Naive thymus-derived CD4-positive, alpha-beta T cell (primary cell): ENCODE results near the gene MYL7. TPM values are rescaled to one million over a fixed set of nuclear protein-coding genes. Genes with fewer than 3 reads are reported as not detected.

Source experiments
- ATAC-seq: fragments of 150-1000 bp; cut with Tn5 transposase; 2 replicates; pipeline ENCODE4 v1.10.0; 2021; ENCODE audit warnings: mild to moderate bottlenecking, moderate library complexity
- CTCF ChIA-PET: fragments of 350-600 bp; sonication (Branson Sonifier 250); formaldehyde crosslinking; loops from one replicate; lab custom pipeline; 2021; ENCODE audit warnings: antibody characterized with exemption; lab: Charles Lee
- POLR2A ChIA-PET: fragments of 350-600 bp; sonication (Branson Sonifier 250); formaldehyde crosslinking; loops from one replicate; lab custom pipeline; 2021; ENCODE audit warnings: antibody characterized with exemption, inconsistent platforms; lab: Charles Lee
- DNase-seq, 9 donors: peaks; one replicate each; pipeline versions ENCODE4 v3.0.0 to v3.0.0-alpha.2; 2020 to 2022; ENCODE audit warnings: mixed read lengths in 1 of 9
- H3K27ac ChIP-seq: one replicate; pipeline ENCODE4 v1.7.0; 2013; ENCODE audit warnings: mild to moderate bottlenecking, low read depth, low read length, moderate library complexity
- H3K27me3 ChIP-seq, 2 donors: one replicate each; pipeline ENCODE4 v1.7.0; 2013; ENCODE audit warnings: low read length in 2 of 2, mild to moderate bottlenecking in 2 of 2, moderate library complexity in 2 of 2; ENCODE audit not compliant: control insufficient read depth in 2 of 2, insufficient read depth in 2 of 2
- H3K36me3 ChIP-seq, 3 experiments: 1 replicate in 2 of 3; 2 replicates in 1 of 3; pipeline ENCODE4 v1.7.0; 2013; ENCODE audit warnings: low read length in 3 of 3, mild to moderate bottlenecking in 3 of 3, moderate library complexity in 1 of 3; ENCODE audit not compliant: insufficient read depth in 3 of 3, control insufficient read depth in 2 of 3
- H3K4me1 ChIP-seq, 2 donors: one replicate each; pipeline ENCODE4 v1.7.0; 2013; ENCODE audit warnings: low read length in 2 of 2, mild to moderate bottlenecking in 2 of 2, moderate library complexity in 1 of 2; ENCODE audit not compliant: control insufficient read depth in 2 of 2, insufficient read depth in 2 of 2
- H3K4me3 ChIP-seq: 2 replicates; pipeline ENCODE4 v1.7.0; 2013; ENCODE audit warnings: mild to moderate bottlenecking, low read length
- H3K9me3 ChIP-seq, 3 experiments: 1 replicate in 2 of 3; 2 replicates in 1 of 3; pipeline ENCODE4 v1.7.0; 2013; ENCODE audit warnings: low read length in 3 of 3; ENCODE audit not compliant: control insufficient read depth in 2 of 3
- H3K27ac Mint-ChIP-seq, 9 donors: one replicate each; pipeline ENCODE4 v1.8.0; 2020 to 2022; ENCODE audit warnings: mixed read lengths in 9 of 9, mild to moderate bottlenecking in 8 of 9, moderate library complexity in 5 of 9, inconsistent platforms in 2 of 9
- H3K27me3 Mint-ChIP-seq, 5 donors: one replicate each; pipeline ENCODE4 v1.8.0; 2021 to 2022; ENCODE audit warnings: mixed read lengths in 5 of 5, mild to moderate bottlenecking in 1 of 5
- H3K36me3 Mint-ChIP-seq, 5 donors: one replicate each; pipeline ENCODE4 v1.8.0; 2020 to 2022; ENCODE audit warnings: mixed read lengths in 5 of 5, mild to moderate bottlenecking in 3 of 5, inconsistent platforms in 1 of 5
- H3K4me1 Mint-ChIP-seq, 7 donors: one replicate each; pipeline ENCODE4 v1.8.0; 2020 to 2022; ENCODE audit warnings: mixed read lengths in 7 of 7, mild to moderate bottlenecking in 3 of 7, inconsistent platforms in 1 of 7
- H3K4me3 Mint-ChIP-seq, 10 donors: one replicate each; pipeline ENCODE4 v1.8.0; 2020 to 2022; ENCODE audit warnings: mild to moderate bottlenecking in 10 of 10, mixed read lengths in 10 of 10, moderate library complexity in 6 of 10, inconsistent platforms in 2 of 10
- H3K9me3 Mint-ChIP-seq, 11 donors: one replicate each; pipeline ENCODE4 v1.8.0; 2020 to 2022; ENCODE audit warnings: mixed read lengths in 11 of 11, mild to moderate bottlenecking in 4 of 11, inconsistent platforms in 1 of 11, moderate library complexity in 1 of 11
- intact Hi-C, 2 donors: fragments of 100-400 bp; cut with micrococcal nuclease; formaldehyde crosslinking; loops; one replicate each; pipeline ENCODE4 v1.15.1; 2023
- polyA plus RNA-seq, 2 donors: library from polyadenylated mRNA; unstranded; fragments of 300-500 nt; fragmentation: Illumina TruSeq; gene quantifications; one replicate each; pipeline ENCODE4 v1.2.3, GENCODE V29; 2021
- total RNA-seq, 6 experiments: library from RNA in 5 of 6; stranded (reverse) in 5 of 6; gene quantifications; 1 replicate in 5 of 6; 2 replicates in 1 of 6; pipeline ENCODE4 v1.2.3 and lab custom pipeline; 2021 to 2026

Gene MYL7
- total and polyA plus RNA-seq, 7 experiments from 2014 or later = not detected

DNA sequence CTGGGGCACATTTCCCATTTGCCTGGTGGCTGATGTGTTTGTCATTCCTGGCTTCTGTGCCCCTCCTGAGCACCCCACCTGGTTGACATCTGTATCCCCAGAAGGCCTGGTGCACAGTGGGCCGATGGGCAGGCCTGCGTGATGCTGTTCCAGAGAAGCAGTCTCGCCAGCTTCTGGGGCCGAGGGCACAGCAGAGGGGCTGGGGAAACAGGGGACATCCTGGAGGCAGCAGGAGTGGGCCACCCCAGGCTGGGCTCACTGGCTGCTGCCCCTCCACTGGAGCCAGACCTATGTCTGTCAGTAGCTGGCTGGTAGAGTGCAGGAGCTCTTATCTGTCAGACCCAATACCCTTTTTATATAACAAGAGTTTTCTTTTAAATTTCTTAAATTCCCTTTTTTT lies 896 bp upstream of the MYL7 start:
- DNase-seq (no peak), ATAC-seq (no peak)
- H3K36me3 Mint-ChIP-seq = no peaks in the 10 kb centered on the region
- H3K9me3 Mint-ChIP-seq = no peaks in the 10 kb centered on the region
- H3K27me3 ChIP-seq = no peaks in the 10 kb centered on the region
- no peaks in the 10 kb centered on the region for H3K4me1 ChIP-seq
- no peak overlapping the region for H3K27ac Mint-ChIP-seq
- no peak overlapping the region for H3K27ac ChIP-seq
- no peak overlapping the region for H3K4me3 Mint-ChIP-seq
- POLR2A ChIA-PET = interaction anchor here (0.6 kb wide), 1 partner anchor 109 kb away, joined by 4 read pairs; no protein-coding TSS in a partner anchor
- peaks cover 0 to 10% (median 7%) of the 10 kb centered on the region in 7 donors for H3K4me1 Mint-ChIP-seq
- peaks cover 0 to 6% (median 0%) of the 10 kb centered on the region in 5 donors for H3K27me3 Mint-ChIP-seq
- H3K9me3 ChIP-seq = no peaks in the 10 kb centered on the region
- H3K36me3 ChIP-seq = no peaks in the 10 kb centered on the region
- CTCF ChIA-PET = interaction anchor here (0.6 kb wide), 1 partner anchor 122 kb away, joined by 3 read pairs; no protein-coding TSS in a partner anchor
- H3K4me3 ChIP-seq = no peak overlapping the region
- intact Hi-C loops = no loop called here

DNA sequence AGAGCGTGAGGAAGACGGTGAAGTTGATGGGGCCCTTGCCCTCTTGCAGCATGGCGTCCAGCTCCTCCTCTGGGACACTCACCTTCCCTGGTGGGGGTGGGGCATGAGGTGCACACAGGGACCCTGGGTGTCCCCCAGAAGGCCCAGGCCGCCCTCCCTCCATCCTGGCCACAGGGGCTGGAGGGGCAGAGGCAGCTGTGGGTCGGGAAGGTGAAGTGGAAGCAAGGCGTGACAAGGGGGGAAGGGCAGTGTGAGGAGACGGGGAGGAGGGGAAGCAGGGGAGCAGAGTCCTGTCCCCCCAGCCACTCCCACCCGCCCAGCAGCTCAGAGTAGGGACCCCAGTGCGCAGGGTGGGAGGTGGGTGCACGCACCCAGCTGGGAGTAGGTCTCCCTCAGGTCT lies 791 bp downstream of the MYL7 start:
- Histone ChIP-seq H3K4me1 (no peaks in the 10 kb centered on the region), H3K9me3 (no peaks in the 10 kb centered on the region), H3K27me3 (no peaks in the 10 kb centered on the region), H3K4me3 (no peak overlapping the region), H3K36me3 (no peaks in the 10 kb centered on the region), H3K27ac (no peak overlapping the region)
- POLR2A ChIA-PET = no interaction called here
- ATAC-seq (no peak), DNase-seq (no peak)
- Mint-ChIP-seq H3K4me1 (peaks cover 0 to 4% (median 3%) of the 10 kb centered on the region in 7 donors), H3K4me3 (no peak overlapping the region), H3K27ac (no peak overlapping the region), H3K27me3 (peaks cover 0 to 4% (median 0%) of the 10 kb centered on the region in 5 donors), H3K9me3 (no peaks in the 10 kb centered on the region), H3K36me3 (no peaks in the 10 kb centered on the region)
- CTCF ChIA-PET = no interaction called here
- intact Hi-C loops = no loop called here

DNA sequence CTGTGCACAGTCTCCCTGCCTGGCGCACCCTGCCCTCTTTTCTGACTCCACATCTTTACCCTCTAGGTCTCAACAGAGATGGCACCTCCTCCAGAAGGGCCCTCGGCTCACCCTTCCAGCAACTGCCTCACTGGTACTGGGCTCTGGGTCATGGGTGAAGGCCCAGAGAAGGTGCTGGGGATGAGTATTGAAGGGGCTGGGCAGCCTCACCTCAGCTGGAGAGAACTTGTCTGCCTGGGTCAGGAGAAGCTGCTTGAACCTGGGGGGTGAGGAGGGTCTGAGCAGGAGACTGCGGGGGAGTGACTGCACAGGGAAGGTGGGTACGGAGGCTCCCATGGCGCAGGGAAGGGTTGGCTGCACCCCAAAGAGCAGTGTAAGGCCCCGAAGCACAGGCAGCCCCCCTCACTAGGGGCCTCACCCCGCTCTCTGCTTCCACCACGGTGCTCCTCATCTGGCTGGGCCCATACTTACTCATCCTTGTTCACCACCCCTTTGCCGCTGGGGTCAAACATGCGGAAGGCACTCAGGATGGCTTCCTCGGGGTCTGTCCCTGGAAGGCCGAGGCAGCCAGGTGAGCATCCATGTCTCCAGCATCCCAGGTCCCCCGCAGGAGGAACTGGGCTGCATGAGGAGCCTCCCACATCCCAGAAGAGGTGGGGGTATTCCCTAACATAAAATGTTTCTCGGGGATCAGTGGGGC lies 1.7 kb downstream of the MYL7 start:
- POLR2A ChIA-PET = no interaction called here
- H3K4me1 Mint-ChIP-seq = no peaks in the 10 kb centered on the region

DNA sequence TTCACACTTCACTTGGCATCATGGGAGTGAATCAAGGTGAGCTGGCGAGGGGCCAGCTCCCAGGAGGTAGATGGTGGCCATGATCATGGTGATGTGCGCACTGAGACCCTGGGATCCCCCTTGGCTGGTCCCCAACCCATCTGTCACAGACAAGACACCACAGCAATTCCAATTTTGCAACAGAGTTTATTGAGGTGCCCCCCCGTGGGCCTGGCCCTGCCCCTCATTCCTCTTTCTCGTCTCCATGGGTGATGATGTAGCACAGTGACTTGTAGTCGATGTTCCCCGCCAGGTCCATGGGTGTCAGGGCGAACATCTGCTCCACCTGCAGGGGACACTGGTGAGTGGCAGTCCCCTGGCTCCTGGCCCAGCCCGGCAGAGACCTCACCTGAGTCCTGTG lies 2.4 kb downstream of the MYL7 start:
- H3K4me1 Mint-ChIP-seq = no peaks in the 10 kb centered on the region
- no peaks in the 10 kb centered on the region for H3K36me3 Mint-ChIP-seq
- no peak for DNase-seq
- H3K9me3 ChIP-seq = no peaks in the 10 kb centered on the region
- no peak overlapping the region for H3K27ac Mint-ChIP-seq
- peaks cover 0 to 3% (median 0%) of the 10 kb centered on the region in 5 donors for H3K27me3 Mint-ChIP-seq
- H3K27ac ChIP-seq = no peak overlapping the region
- H3K27me3 ChIP-seq = no peaks in the 10 kb centered on the region
- no peaks in the 10 kb centered on the region for H3K9me3 Mint-ChIP-seq
- POLR2A ChIA-PET = interaction anchor here (0.5 kb wide), 1 partner anchor 15 kb away, joined by 3 read pairs; no protein-coding TSS in a partner anchor
- intact Hi-C loops = no loop called here
- no peaks in the 10 kb centered on the region for H3K36me3 ChIP-seq
- H3K4me1 ChIP-seq = no peaks in the 10 kb centered on the region
- H3K4me3 ChIP-seq = no peak overlapping the region
- no peak for ATAC-seq
- CTCF ChIA-PET = no interaction called here
- no peak overlapping the region for H3K4me3 Mint-ChIP-seq

More for the DNA sequence above, 1.7 kb downstream of the MYL7 start:
- H3K9me3 Mint-ChIP-seq = no peaks in the 10 kb centered on the region
- no peak overlapping the region for H3K27ac Mint-ChIP-seq
- intact Hi-C loops = no loop called here
- Histone ChIP-seq H3K4me3 (no peak overlapping the region), H3K27me3 (no peaks in the 10 kb centered on the region), H3K36me3 (no peaks in the 10 kb centered on the region), H3K27ac (no peak overlapping the region), H3K9me3 (no peaks in the 10 kb centered on the region), H3K4me1 (no peaks in the 10 kb centered on the region)
- no peak overlapping the region for H3K4me3 Mint-ChIP-seq
- no peak for DNase-seq
- H3K36me3 Mint-ChIP-seq = no peaks in the 10 kb centered on the region
- CTCF ChIA-PET = no interaction called here
- no peak for ATAC-seq
- peaks cover 0 to under 1% (median 0%) of the 10 kb centered on the region in 5 donors for H3K27me3 Mint-ChIP-seq

DNA sequence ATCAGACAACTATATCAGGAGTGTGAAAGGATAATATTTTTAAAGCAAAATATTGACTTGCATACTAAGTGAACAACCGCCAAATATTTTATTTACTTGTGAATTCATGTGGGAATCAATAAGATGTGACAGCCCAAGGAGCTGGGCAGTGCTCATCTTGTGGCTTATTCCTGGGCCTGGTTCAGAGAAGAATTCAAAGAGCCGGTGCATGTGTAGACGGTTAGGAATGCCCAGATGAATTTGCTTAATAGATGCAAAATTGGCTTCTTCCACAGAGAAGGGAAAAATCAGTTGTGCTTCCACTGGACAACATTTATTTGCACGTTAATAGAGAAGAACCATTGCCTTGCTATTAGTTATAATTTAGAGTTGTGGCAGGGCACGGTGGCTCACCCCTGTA lies 4.4 kb downstream of the MYL7 start:
- DNase-seq = no peak
- no peak overlapping the region for H3K4me3 ChIP-seq
- no peak overlapping the region for H3K27ac ChIP-seq
- H3K36me3 ChIP-seq = no peaks in the 10 kb centered on the region
- Mint-ChIP-seq H3K9me3 (no peaks in the 10 kb centered on the region), H3K4me3 (no peak overlapping the region), H3K27ac (no peak overlapping the region), H3K27me3 (peaks cover 0 to 3% (median 0%) of the 10 kb centered on the region in 5 donors), H3K36me3 (no peaks in the 10 kb centered on the region), H3K4me1 (no peaks in the 10 kb centered on the region)
- H3K27me3 ChIP-seq = no peaks in the 10 kb centered on the region
- intact Hi-C loops = no loop called here
- no peak for ATAC-seq
- POLR2A ChIA-PET = no interaction called here
- H3K4me1 ChIP-seq = no peaks in the 10 kb centered on the region
- CTCF ChIA-PET = no interaction called here
- H3K9me3 ChIP-seq = no peaks in the 10 kb centered on the region

DNA sequence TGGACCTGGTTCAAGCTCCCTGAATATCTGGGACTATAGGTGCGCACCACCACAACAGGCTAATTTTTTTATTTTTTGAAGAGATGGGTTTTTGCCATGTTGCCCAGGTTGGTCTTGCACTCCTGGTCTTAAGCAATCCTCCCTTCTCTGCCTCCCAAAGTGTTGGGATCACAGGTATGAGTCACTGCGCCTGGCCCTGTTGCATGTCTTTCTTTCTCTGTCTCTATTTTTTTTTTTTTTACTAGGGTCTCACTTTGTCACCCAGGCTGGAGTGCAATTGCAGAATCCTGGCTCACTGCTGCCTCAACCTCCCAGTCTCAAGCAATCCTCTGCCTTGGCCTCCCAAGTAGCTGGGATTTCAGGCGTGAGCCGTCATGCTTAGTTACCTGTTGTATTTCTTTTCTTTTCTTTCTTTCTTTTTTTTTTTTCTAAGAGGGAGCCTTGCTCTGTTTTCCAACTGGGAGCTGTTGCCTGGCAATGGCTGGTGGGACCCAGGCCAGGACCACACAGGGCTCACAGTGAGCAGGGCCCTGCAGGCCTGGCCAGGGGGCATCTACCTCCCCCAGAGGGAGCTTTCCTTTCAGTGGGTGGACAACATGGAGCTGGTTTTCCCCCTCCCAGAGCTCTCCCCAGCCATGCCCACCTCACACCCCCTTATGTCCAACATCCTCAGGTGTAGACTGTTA lies 6.0 kb downstream of the MYL7 start:
- ChIA-PET CTCF (interaction anchor here (0.6 kb wide), 1 partner anchor 455 kb away, joined by 3 read pairs; no protein-coding TSS in a partner anchor), POLR2A (interaction anchor here (0.7 kb wide), 1 partner anchor 399 kb away, joined by 3 read pairs; no protein-coding TSS in a partner anchor)
- Mint-ChIP-seq H3K4me1 (no peaks in the 10 kb centered on the region), H3K27me3 (peaks cover 0 to 3% (median 0%) of the 10 kb centered on the region in 5 donors), H3K9me3 (no peaks in the 10 kb centered on the region), H3K4me3 (no peak overlapping the region), H3K36me3 (no peaks in the 10 kb centered on the region), H3K27ac (no peak overlapping the region)
- no peaks in the 10 kb centered on the region for H3K27me3 ChIP-seq
- no peaks in the 10 kb centered on the region for H3K4me1 ChIP-seq
- no peak for ATAC-seq
- no peak overlapping the region for H3K27ac ChIP-seq
- DNase-seq = no peak
- intact Hi-C loops = no loop called here
- no peaks in the 10 kb centered on the region for H3K36me3 ChIP-seq
- no peaks in the 10 kb centered on the region for H3K9me3 ChIP-seq
- H3K4me3 ChIP-seq = no peak overlapping the region
